Cerebellar cortex (tissue), 1 donor: Measurements from ENCODE around the gene DNAH17.

Source experiments
- DNase-seq: peaks from one replicate; pipeline ENCODE4 v3.0.0-alpha.2; 2015; ENCODE audit warnings: low spot score

The DNAH17 gene

DNA sequence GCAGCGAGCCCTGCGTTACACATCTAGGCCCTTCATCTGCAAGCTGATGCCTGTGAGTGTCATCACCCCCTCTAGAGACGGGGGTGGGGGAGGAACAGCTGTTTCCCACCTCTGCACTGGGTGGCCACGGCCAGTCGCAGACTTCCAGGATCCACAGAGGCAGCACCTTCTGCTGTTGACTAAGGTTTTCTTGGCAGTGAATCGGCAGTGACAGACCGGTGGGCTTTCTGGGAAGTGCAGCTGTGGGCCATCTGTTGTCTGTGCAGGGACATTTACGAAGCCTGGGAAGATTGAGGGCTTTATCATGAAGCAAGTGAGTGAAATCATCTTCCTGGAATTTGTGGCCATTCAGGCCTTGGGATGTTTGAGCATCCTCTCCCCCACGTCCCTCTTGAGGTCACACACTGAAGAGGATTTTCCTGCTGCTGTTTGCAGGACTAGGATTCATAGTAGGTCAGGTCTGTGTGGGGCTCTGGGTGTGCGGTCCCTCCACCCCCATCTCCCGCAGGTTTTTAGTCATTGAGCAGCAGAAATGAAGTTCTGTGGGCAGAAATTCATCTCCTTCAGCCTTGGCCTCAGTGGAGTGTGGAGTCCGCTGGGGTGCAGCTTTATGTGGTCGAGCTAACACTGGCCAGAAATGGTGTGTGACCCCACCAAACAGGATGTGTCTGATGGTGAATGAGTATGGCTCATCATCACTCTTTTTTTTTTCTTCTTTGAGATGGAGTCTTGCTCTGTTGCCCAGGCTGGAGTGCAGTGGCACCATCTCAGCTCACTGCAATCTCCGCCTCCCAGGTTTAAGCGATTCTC lies 186.8 kb downstream of the DNAH17 start:
- DNase-seq = no peak

DNA sequence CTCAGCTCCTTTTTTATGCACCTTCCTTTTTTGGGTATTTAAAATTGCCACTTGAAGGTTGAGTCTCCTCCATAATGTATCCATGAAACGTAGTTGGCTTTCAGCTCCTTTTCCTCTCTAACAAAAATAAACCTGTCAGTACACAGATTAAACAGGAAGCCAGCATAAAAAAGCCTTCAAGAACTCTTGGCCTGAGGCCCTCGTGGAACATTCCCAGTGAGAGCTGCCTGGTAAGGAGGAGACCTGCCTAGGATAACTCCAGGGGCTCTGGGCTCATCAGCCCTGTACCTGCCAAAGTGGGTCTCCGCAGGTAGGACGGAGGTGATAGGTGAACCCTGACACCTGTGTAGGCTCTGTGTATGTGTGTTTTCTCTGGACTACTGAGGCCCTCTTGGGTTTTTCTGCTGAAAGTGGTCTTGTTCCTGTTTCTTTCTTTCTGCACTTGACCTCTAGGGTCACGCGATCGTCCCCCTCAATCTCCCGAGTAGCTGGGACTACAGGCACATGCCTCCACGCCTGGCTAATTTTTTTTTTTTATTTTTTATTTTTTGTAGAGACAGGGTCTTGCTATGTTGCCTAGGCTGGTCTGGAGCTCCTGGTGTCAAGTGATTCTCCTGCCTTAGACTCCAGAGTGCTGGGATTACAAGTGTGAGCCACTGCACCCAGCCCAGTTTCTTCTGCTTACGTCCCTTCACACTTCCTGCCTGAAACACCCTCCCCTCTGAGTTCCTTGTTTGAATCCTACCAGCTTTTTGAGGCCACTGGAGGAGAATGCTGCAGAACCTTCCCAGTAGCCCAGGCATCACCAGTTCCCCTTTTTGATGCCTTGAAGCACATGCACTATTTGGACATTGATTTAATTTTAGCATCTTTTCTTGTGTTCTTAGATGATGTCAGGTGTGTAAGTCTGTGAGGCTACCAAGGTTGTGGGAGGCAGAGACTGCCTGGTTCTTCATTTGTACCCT lies 188.9 kb downstream of the DNAH17 start:
- no peak for DNase-seq

DNA sequence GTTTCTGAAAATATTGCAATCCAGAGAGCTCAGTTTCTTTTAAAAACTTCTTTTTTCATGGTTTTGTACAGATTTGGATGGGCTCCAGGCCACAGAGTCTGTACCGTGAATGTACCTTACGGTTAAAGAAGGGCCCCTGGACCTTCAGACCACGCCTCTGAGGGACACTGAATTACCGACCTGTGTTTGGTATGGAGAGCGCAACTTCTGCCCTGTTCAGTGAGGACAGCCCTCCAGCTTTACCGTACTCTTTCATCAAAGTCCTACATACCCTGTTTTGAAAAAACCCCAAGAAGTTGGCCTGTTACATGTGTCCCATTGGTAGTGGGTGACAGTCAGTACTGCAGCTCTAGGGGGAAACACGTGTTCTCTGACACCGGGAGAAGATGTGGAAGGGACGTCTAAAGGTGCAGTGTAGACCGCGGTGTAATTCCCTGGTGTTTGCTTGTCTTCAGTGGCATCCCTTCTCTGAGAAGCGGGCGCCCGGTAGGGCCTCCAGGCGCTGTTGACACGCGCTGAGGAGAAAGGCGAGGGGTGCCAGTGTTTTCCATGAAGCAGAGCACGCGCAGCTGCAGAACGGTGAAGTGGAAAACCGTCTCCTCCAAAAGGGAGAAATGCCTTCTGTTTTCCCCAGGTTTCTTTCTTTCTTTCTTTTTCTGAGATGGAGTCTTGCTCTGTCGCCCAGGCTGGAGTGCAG lies 192.6 kb downstream of the DNAH17 start:
- no peak for DNase-seq

DNA sequence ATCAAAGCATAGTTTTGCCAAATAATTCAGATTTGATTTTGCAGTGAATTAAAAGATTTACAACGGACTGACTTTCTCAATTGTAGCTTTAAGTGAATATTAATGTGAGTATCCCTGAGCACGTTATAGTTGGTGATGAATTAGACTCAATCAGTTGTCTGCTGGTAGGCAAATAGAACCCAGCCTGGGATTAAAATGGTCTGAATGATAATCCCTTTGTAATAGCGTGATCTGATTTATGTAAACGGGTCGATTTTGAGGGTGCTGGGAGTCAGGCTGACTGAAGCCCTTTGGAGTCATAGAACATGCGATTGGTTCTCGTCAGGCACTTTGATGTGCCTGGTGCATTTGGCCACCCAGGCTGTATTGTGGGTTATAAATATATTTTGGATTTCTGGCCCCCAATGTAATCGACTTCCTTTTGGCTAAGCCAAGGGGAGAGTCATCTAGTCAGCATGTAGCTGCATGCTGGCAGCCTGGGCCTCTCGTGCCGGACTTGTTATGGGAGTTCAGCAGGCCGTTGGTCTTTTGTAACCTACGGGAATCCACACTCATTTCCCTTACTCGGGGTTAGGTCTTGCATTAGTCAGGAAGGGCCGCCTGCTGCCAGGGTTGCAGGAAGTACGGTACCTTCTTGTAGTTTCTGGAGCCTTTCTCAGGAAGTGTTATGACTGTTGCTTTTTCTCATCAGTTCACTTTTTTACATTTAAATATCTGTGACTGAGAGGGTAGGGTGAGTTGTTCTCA lies 193.3 kb downstream of the DNAH17 start:
- no peak for DNase-seq

DNA sequence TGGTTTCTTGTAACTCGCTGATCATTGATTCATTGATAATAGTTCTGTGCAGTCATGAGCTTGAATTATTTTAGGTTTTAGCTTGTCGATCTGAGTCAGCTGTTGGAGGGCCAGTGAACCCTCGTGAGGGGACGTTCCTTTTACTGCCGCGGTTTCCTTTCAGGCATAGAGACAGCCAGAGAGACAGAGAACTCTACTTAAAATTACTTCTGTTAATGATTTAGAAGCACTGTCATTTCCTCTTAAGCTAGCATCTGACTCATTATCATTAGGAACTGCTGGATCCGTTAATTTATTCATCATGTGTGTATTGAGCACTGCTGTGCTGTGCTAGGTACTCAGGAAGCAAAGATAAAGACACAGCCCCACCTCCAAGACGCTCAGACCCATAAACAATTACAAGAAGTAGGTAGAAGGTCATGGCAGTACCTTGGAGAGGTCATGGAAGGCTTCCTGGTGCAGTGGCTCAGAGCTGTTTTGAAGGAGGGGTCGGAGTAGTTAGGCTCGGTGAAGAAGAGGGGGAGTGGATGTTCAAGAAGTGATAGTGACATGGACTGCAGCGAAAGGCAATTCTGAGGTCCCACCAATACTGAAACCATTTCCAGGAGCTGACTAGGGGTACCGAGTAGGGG lies 195.5 kb downstream of the DNAH17 start:
- DNase-seq = no peak

DNA sequence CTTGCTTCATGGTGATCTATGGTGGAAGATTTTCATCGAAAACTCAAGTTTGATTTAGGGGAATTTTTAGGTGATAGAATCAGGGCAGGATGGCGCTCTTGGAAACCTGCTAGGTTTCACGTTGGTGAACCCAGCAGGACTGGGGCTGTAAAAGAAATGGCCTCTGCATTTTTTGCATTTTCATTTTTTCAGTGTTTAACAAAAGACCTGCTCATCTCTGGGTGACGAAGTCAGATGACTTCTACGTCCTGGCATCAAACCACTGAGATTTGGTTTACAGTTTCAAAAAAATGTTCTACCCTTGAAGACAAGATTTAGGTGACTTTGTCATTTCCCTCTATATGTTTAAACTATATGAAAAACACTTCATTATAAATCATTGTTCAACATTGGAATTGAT lies 196.8 kb downstream of the DNAH17 start:
- no peak for DNase-seq

DNA sequence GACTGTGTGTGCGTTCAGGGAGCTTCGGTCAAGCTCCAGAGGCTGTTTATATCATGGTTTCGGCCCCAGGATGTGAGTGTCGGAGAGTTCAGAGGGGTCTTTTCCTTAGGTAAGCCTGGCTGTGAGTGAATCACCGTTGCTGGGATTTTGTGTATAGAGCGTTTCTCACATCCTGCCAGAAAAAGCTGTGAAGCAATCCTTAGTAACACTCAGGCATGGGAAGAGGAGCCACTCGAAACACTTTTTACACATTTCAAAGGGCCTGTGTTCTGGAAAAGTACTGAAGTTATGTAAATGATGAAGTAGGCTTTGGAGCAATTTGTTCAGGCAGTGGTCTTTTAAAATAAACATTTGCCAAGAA lies 198.1 kb downstream of the DNAH17 start:
- no peak for DNase-seq

DNA sequence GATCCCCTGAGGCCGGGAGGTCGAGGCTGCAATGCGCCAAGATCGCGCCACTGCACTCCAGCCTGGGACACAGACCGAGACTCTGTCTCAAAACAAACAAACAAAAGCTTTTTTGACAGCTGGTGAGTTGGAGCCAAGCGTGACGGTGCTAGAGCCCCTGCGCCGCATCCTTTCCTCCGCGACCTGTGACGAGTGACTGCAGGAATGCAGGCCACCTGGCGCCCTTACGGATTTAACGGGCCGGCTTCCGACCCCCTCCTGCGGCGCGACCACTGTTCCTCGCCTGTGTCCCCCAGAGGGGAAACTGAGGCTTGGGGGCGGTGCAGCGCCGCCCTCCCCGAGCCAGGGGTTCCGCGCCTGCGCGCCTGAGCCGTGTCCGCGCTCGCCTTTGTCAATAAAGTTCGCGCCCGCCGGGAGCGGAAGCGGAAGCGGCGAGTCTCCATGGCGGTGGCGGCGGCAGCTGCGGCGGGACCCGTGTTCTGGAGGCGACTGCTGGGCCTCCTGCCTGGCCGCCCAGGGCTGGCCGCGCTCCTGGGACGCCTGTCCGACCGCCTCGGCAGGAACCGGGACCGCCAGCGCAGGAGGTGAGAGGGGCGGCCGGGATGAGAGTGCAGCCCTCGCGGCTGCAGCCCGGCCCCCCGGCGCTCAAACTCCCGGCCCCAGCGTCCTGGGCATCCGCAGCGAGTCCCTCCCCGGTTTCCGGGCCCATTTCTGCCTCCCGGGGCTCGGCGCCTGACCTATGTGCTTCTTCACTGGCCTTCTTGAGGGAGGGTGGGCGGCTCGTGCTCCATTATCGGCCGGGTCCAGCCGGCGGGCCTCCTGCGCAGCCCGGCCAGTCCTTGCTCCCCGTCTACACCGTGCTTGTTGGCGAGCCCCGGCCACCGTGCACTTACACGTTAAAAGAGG lies 198.7 kb downstream of the DNAH17 start, which contains the start of gene PGS1:
PGS1 (plus strand) TSS at position 425 of the 906 bp plus-strand sequence; CDS start at position 442, 17 bp downstream.
- peak; percentile 64 for DNase-seq

DNA sequence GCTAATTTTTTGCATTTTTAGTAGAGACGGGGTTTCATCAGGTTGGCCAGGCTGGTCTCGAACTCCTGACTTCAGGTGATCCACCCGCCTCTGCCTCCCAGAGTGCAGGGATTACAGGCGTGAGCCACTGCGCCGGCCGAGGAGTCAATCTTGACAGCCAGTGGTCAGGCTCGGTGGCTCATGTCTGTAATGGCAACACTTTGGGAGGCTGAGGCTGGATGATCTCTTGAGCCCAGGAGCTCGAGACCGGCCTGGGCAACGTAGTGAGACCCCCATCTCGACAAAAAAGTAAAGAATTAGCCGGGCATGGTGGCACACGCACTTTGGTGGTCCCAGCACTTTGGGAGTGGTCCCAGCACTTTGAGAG lies 199.4 kb downstream of the DNAH17 start:
- no peak for DNase-seq

DNA sequence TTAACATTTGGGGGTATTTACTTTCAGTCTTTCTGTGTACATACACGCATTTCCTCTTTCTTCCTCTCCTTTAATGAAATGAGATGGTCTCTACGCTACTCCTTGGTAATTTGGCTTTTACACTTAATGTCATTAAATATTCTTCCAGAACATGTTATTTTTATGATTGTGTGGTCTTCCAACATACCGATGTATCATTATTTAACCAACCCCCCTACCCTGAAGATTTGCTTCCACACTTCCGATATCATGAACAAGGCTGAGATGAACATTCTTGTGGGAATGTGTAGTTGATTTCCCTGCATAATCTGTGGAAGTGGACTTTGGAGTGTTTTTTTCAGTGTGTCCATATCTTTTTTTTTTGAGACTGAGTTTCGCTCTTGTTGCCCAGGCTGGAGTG lies 201.0 kb downstream of the DNAH17 start:
- no peak for DNase-seq

DNA sequence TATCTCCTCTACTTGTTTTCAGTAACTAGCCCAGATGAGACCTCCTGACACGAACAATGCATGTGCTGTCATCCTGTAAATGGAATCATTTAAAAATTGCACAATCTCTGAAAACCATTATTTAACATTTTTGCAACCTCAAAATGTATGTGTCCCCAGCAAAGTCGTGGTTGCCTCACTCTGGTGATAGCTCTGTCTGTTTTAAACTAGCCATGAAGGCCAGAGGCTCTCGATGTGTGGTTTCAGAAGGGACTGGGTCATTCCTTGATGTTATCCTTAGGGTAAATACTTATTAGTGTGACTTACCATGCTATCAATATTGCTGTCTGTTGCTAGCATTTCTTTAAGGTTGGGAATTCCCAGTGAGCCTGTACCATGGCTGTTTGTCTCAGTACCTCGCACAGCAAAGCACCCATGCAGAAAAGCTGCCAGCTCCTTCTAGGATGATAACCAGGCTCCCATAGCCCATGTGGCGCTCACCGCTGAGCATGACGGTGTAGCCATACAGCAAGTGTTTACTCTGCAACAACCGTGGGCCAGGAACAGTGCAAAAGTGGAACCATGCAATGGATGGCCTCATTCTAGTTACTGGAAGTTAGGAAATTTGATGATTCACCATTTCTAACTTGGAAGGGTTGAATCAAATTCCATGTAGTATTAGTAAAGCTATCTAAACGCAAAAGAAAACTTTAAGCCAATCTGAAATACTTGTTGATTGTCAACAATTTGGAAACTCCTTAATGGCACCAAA lies 201.6 kb downstream of the DNAH17 start:
- no peak for DNase-seq

DNA sequence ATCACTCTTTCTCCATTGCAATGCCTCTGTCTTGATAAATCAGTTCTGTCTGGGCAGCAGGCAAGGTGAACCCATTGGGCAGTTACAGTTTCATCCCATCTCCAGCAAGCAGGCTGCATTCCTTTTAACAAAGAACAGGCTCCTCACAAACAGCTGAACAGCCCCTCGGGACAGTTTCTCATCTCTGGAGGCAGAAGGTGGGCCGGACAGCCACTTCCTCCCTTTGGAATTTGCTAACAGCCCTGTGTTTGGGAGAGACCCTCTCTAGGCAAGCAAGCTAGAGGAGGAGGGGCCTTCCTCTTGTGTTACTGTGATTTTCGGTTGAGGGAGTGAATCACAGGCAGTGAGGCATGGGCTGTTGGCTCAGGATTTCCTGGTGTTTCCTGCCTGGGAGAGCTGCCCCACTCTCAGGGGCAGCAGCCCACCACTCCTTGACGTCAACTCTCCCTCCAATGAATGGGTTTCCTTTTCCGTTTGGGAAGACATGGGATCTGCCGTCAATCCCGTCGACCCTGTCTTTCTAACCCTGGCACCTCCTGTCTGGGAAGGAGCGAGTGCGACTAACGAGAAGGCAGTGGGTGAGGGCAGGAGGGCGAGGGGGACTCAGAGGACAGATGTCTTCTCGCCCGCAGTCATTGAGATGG lies 202.4 kb downstream of the DNAH17 start:
- no peak for DNase-seq

DNA sequence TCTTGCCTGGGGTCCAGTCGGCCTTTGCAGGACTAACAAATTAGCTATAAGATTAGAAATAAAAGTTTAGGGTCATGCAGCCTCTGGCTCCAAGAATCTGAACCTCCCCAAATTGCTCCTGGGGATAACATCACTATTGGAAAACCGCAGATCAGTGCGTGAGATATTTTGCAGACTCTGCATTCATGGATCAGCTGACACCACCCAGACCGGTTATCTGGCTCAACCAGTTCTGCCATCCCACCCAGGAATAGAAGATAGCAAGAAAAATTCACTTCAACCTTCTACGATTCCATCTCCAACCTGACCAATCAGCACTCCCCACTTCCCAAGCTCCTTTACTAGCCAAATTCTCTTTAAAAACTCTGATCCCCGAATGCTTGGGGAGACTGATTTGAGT lies 203.0 kb downstream of the DNAH17 start:
- no peak for DNase-seq
